Endothelial cell of hepatic sinusoid (primary cell): ENCODE measurements around the gene COPE.

Experiments used
- in situ Hi-C: cut with HindIII; loops from 2 replicates; pipeline ENCODE4 v1.10.0; 2017; ENCODE audit warnings: low sequenced_read_pairs

Gene COPE

GRCh38 chr19:18855647-18856384 lies 63.4 kb downstream of the COPE start:
- in situ Hi-C loops = no loop called here

- in situ Hi-C loops = no loop called here
Observed at GRCh38 chr19:18854982-18855381, 64.2 kb downstream of the COPE start.

- in situ Hi-C loops = no loop called here
Observed at GRCh38 chr19:18853755-18854427, 65.3 kb downstream of the COPE start.

GRCh38 chr19:18852648-18853047 lies 66.5 kb downstream of the COPE start:
- in situ Hi-C loops = no loop called here

GRCh38 chr19:18851673-18852325 lies 67.4 kb downstream of the COPE start:
- in situ Hi-C loops = no loop called here

- in situ Hi-C loops = no loop called here
Observed at GRCh38 chr19:18850471-18851375, 68.5 kb downstream of the COPE start.

GRCh38 chr19:18849838-18850400 lies 69.3 kb downstream of the COPE start:
- in situ Hi-C loops = loop anchor here (5.0 kb wide), 3 partner anchors 73 to 178 kb away; no protein-coding TSS in a partner anchor
